ENCODE measurements around the gene LAMC3.
"Not testable (repeated sequence)": the region's sequence is repeated elsewhere in the genome, so short reads cannot be mapped to it uniquely, and the experiment has no call there.

DNA sequence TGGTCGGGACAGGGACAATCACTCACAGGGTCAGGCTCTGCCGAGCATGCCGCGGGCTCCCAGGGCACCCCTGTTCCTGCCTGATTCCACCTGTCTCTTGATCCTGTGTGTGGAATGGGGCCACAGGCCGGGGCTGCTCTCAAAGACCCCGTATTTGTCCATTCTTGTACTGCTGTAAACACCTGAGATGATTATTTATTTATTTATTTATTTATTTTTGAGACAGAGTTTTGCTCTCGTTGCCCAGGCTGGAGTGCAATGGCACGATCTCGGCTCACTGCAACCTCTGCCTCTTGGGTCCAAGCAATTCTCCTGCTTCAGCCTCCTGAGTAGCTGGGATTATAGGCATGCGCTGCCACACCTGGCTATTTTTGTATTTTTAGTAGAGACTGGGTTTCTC is 25.8 kb downstream of the LAMC3 start:
- TF ChIP-seq CTCF, POLR2A, POLR2AphosphoS5 (IDR thresholded peaks at IDR 0.05): not testable (repeated sequence)

All from upper lobe of left lung (tissue), 4 donors.